Neuron (in vitro differentiated cells): Measurements from ENCODE around the gene KLHL41.
"Not testable (repeated sequence)": the region's sequence is repeated elsewhere in the genome, so short reads cannot be mapped to it uniquely, and the experiment has no call there.

Experiments
- H2AFZ ChIP-seq: one replicate; pipeline ENCODE4 v1.6.1; 2013; ENCODE audit warnings: low read depth, mild to moderate bottlenecking, inconsistent platforms, low read length, moderate library complexity
- H3K27me3 ChIP-seq: one replicate; pipeline ENCODE4 v1.6.1; 2013; ENCODE audit warnings: low read length; ENCODE audit not compliant: insufficient read depth
- H3K36me3 ChIP-seq: one replicate; pipeline ENCODE4 v1.6.1; 2013; ENCODE audit warnings: low read length; ENCODE audit not compliant: insufficient read depth
- H3K4me1 ChIP-seq: one replicate; pipeline ENCODE4 v1.6.1; 2013; ENCODE audit warnings: low read length; ENCODE audit not compliant: insufficient read depth
- H3K4me3 ChIP-seq: 2 replicates; pipeline ENCODE4 v1.5.1; 2013; ENCODE audit warnings: mild to moderate bottlenecking, low read length, moderate library complexity
- H3K9me3 ChIP-seq: one replicate; pipeline ENCODE4 v1.6.1; 2013; ENCODE audit warnings: low read length

KLHL41 gene

GRCh38 chr2:169562519-169562918 is 53.0 kb downstream of the KLHL41 start:
- no peak overlapping the region for H3K4me3 ChIP-seq
- H3K4me1 ChIP-seq, result no peaks in the 10 kb centered on the region
- no peaks in the 10 kb centered on the region for H3K9me3 ChIP-seq
- H2AFZ ChIP-seq, result no peak overlapping the region
- peaks cover 3% of the 10 kb centered on the region for H3K36me3 ChIP-seq
- no peaks in the 10 kb centered on the region for H3K27me3 ChIP-seq

GRCh38 chr2:169565686-169566085 is 56.2 kb downstream of the KLHL41 start:
- no peaks in the 10 kb centered on the region for H3K27me3 ChIP-seq
- H3K36me3 ChIP-seq, result peaks cover 3% of the 10 kb centered on the region
- H2AFZ ChIP-seq, result no peak overlapping the region
- H3K4me3 ChIP-seq, result no peak overlapping the region
- no peaks in the 10 kb centered on the region for H3K9me3 ChIP-seq
- no peaks in the 10 kb centered on the region for H3K4me1 ChIP-seq

- H3K36me3 ChIP-seq, result no peaks in the 10 kb centered on the region
- no peak overlapping the region for H3K4me3 ChIP-seq
- H3K4me1 ChIP-seq, result peaks cover 7% of the 10 kb centered on the region
- H2AFZ ChIP-seq, result no peak overlapping the region
- no peaks in the 10 kb centered on the region for H3K27me3 ChIP-seq
- H3K9me3 ChIP-seq, result no peaks in the 10 kb centered on the region
These were observed 60.4 kb downstream of the KLHL41 start for GRCh38 chr2:169569948-169570347.

- H3K27me3 ChIP-seq, H3K9me3 ChIP-seq, H3K36me3 ChIP-seq, H2AFZ ChIP-seq, H3K4me1 ChIP-seq, H3K4me3 ChIP-seq: not testable (repeated sequence)
These were observed 61.2 kb downstream of the KLHL41 start for GRCh38 chr2:169570752-169571151.

GRCh38 chr2:169571571-169571970 is 62.1 kb downstream of the KLHL41 start:
- H3K9me3 ChIP-seq, result no peaks in the 10 kb centered on the region
- H3K36me3 ChIP-seq, result no peaks in the 10 kb centered on the region
- no peak overlapping the region for H3K4me3 ChIP-seq
- peaks cover 7% of the 10 kb centered on the region for H3K4me1 ChIP-seq
- no peak overlapping the region for H2AFZ ChIP-seq
- H3K27me3 ChIP-seq, result no peaks in the 10 kb centered on the region

GRCh38 chr2:169572189-169572588 is 62.7 kb downstream of the KLHL41 start:
- H3K36me3 ChIP-seq, result no peaks in the 10 kb centered on the region

GRCh38 chr2:169572821-169573159 is 63.3 kb downstream of the KLHL41 start:
- H3K4me3 ChIP-seq, result peak overlapping the region; percentile 77
- no peaks in the 10 kb centered on the region for H3K27me3 ChIP-seq
- peak overlapping the region; percentile 86 for H2AFZ ChIP-seq
- no peaks in the 10 kb centered on the region for H3K36me3 ChIP-seq
- peaks cover 7% of the 10 kb centered on the region for H3K4me1 ChIP-seq
- H3K9me3 ChIP-seq, result no peaks in the 10 kb centered on the region

More at GRCh38 chr2:169572189-169572588, 62.7 kb downstream of the KLHL41 start:
- H3K4me3 ChIP-seq, result no peak overlapping the region
- no peaks in the 10 kb centered on the region for H3K27me3 ChIP-seq
- peaks cover 7% of the 10 kb centered on the region for H3K4me1 ChIP-seq
- H3K9me3 ChIP-seq, result no peaks in the 10 kb centered on the region
- no peak overlapping the region for H2AFZ ChIP-seq

- H3K9me3 ChIP-seq, result no peaks in the 10 kb centered on the region
- peaks cover 7% of the 10 kb centered on the region for H3K4me1 ChIP-seq
- peak within 1 kb of the TSS; percentile 86 for H2AFZ ChIP-seq
- no peaks in the 10 kb centered on the region for H3K36me3 ChIP-seq
- no peaks in the 10 kb centered on the region for H3K27me3 ChIP-seq
- H3K4me3 ChIP-seq, result peak within 1 kb of the TSS; percentile 77
These were observed 63.9 kb downstream of the KLHL41 start, which contains the start of gene FASTKD1 for GRCh38 chr2:169573160-169573973. FASTKD1 (minus strand) TSS chr2:169573865; CDS start chr2:169572029, 1,836 bp downstream.

GRCh38 chr2:169573974-169574299 is 64.4 kb downstream of the KLHL41 start:
- H3K9me3 ChIP-seq, result no peaks in the 10 kb centered on the region
- H3K4me3 ChIP-seq, result peak overlapping the region; percentile 77
- H3K4me1 ChIP-seq, result peaks cover 7% of the 10 kb centered on the region
- H2AFZ ChIP-seq, result no peak overlapping the region
- no peaks in the 10 kb centered on the region for H3K36me3 ChIP-seq
- no peaks in the 10 kb centered on the region for H3K27me3 ChIP-seq

GRCh38 chr2:169574539-169574938 is 65.0 kb downstream of the KLHL41 start:
- not testable (repeated sequence) for H3K4me1 ChIP-seq, H3K36me3 ChIP-seq, H2AFZ ChIP-seq, H3K27me3 ChIP-seq, H3K4me3 ChIP-seq, H3K9me3 ChIP-seq

- H3K9me3 ChIP-seq, H3K36me3 ChIP-seq, H3K4me3 ChIP-seq, H3K27me3 ChIP-seq, H2AFZ ChIP-seq, H3K4me1 ChIP-seq: not testable (repeated sequence)
These were observed 65.8 kb downstream of the KLHL41 start for GRCh38 chr2:169575264-169575663.
